PC-3 (cell line): ENCODE results near the gene DENND1B. TPM values are rescaled to one million over a fixed set of nuclear protein-coding genes. Genes with fewer than 3 reads are reported as not detected.

Experiments
- ATAC-seq: fragments of 200-7000 bp; cut with Tn5 transposase; 2 replicates; pipeline ENCODE4 v1.9.1; 2020; ENCODE audit warnings: mild to moderate bottlenecking, moderate library complexity
- BruUV-seq: library from RNA; stranded (reverse); fragments of 400-500 nt; replicated peaks from 2 replicates; lab custom pipeline; 2021; lab: Mats Ljungman, UMichigan
- CTCF ChIA-PET: fragments of 300-600 bp; sonication (Branson Sonifier 250); formaldehyde crosslinking; loops from one replicate; lab custom pipeline; 2022; ENCODE audit warnings: antibody characterized with exemption; lab: Charles Lee
- POLR2A ChIA-PET: fragments of 300-600 bp; sonication (Branson Sonifier 250); formaldehyde crosslinking; loops from one replicate; lab custom pipeline; 2022; ENCODE audit warnings: antibody characterized with exemption; ENCODE audit not compliant: unreplicated experiment; lab: Charles Lee
- DNase-seq: peaks from one replicate; pipeline ENCODE4 v3.0.0-alpha.2; 2015
- H2AFZ ChIP-seq: fragments of 300-600 bp; sonication (generic); 2 replicates; pipeline ENCODE4 v1.6.0; 2016; ENCODE audit warnings: antibody characterized with exemption, low read length
- H3F3A ChIP-seq: fragments of 300-600 bp; sonication (generic); one replicate; pipeline ENCODE4 v1.6.0; 2017; ENCODE audit warnings: antibody characterized with exemption, low read length, control low read depth, mild to moderate bottlenecking; ENCODE audit not compliant: unreplicated experiment
- H3K27ac ChIP-seq: fragments of 300-600 bp; sonication (generic); 2 replicates; pipeline ENCODE4 v1.5.1; 2016; ENCODE audit warnings: mild to moderate bottlenecking, low read length
- H3K27me3 ChIP-seq: fragments of 300-600 bp; sonication (generic); 2 replicates; pipeline ENCODE4 v1.6.1; 2016; ENCODE audit warnings: low read length, mixed read lengths
- H3K36me3 ChIP-seq: fragments of 300-600 bp; sonication (generic); 2 replicates; pipeline ENCODE4 v1.6.1; 2016; ENCODE audit warnings: low read depth, mixed run types, low read length, mixed read lengths
- H3K4me1 ChIP-seq: fragments of 300-600 bp; sonication (generic); 2 replicates; pipeline ENCODE4 v1.5.1; 2016; ENCODE audit warnings: low read length; ENCODE audit not compliant: insufficient read depth
- H3K4me2 ChIP-seq: fragments of 300-600 bp; sonication (generic); 2 replicates; pipeline ENCODE4 v1.6.0; 2016; ENCODE audit warnings: low read length
- H3K4me3 ChIP-seq: fragments of 300-600 bp; sonication (generic); 2 replicates; pipeline ENCODE4 v1.5.1; 2016; ENCODE audit warnings: mild to moderate bottlenecking, low read length, mixed read lengths
- H3K79me2 ChIP-seq: fragments of 300-600 bp; sonication (generic); 2 replicates; pipeline ENCODE4 v1.6.1; 2017; ENCODE audit warnings: low read length, mixed read lengths
- H3K9ac ChIP-seq: fragments of 300-600 bp; sonication (generic); 2 replicates; pipeline ENCODE4 v1.6.0; 2016; ENCODE audit warnings: mild to moderate bottlenecking, low read length
- H3K9me2 ChIP-seq: fragments of 300-600 bp; sonication (generic); replicated peaks from 2 replicates; pipeline ENCODE4 v1.6.1; 2016; ENCODE audit warnings: mixed run types, low read length, mixed read lengths
- H3K9me3 ChIP-seq: fragments of 300-600 bp; sonication (generic); 2 replicates; pipeline ENCODE4 v1.6.1; 2016; ENCODE audit warnings: low read length, mixed read lengths
- H4K20me1 ChIP-seq: fragments of 300-600 bp; sonication (generic); 2 replicates; pipeline ENCODE4 v1.6.1; 2016; ENCODE audit warnings: low read length, mixed read lengths
- CTCF ChIP-seq: fragments of 300-600 bp; sonication (generic); conservative IDR thresholded peaks from 2 replicates; pipeline ENCODE4 v1.5.1; 2017; ENCODE audit warnings: antibody characterized with exemption, low read depth, mild to moderate bottlenecking, low read length
- EZH2 ChIP-seq: fragments of 300-600 bp; sonication (generic); IDR thresholded peaks from one replicate; pipeline ENCODE4 v1.6.1; 2017; ENCODE audit warnings: antibody characterized with exemption, mild to moderate bottlenecking, low read length; ENCODE audit not compliant: unreplicated experiment
- EZH2phosphoT487 ChIP-seq: fragments of 300-600 bp; sonication (generic); IDR thresholded peaks from 2 replicates; pipeline ENCODE4 v1.6.1; 2018; ENCODE audit warnings: mild to moderate bottlenecking, antibody characterized with exemption, low read length, borderline replicate concordance
- intact Hi-C: fragments of 100-400 bp; cut with micrococcal nuclease; formaldehyde crosslinking; loops from 2 replicates; pipeline ENCODE4 v1.9.0; 2023
- total RNA-seq: library from RNA; depleted of rRNA; stranded (reverse); fragments of >200 nt; gene quantifications from 2 replicates; pipeline ENCODE4 v1.2.3, GENCODE V29; 2014

DENND1B gene
- total RNA-seq, 1 experiment from 2014 or later: 7.4 TPM

DNA sequence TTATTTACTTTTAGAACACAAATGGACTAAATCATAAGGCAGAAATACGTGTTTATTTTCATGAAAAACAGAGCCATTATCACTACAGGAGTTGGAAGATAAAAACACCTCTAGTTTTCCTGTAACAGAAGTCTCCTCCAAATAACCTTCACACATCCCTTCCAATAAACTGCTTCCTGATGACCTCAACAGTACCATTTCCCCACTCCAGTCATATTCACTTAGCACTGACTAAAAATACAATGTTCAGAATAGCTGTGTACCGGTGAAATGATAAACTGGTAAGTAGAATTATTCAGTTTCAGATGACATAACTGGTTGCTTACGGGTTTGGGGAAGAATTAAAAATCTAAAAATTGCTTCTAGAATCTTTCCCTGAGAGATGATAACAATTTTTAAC is 137.9 kb downstream of the DENND1B start:
- Histone ChIP-seq H3K9ac (no peak overlapping the region), H3K27ac (no peak overlapping the region), H3K9me2 (no peaks in the 10 kb centered on the region), H3K4me1 (no peaks in the 10 kb centered on the region), H3K27me3 (no peaks in the 10 kb centered on the region), H3K9me3 (no peaks in the 10 kb centered on the region), H3K79me2 (no peaks in the 10 kb centered on the region), H3K4me2 (no peak overlapping the region), H3K36me3 (no peaks in the 10 kb centered on the region), H3F3A (no peaks in the 10 kb centered on the region), H2AFZ (no peak overlapping the region), H4K20me1 (no peaks in the 10 kb centered on the region), H3K4me3 (no peak overlapping the region)
- BruUV-seq: no TSS peak
- DNase-seq (no peak), ATAC-seq (no peak)
- intact Hi-C loops: no loop called here
- ChIA-PET CTCF (no interaction called here), POLR2A (no interaction called here)
- TF ChIP-seq EZH2 (no peak), EZH2phosphoT487 (no peak), CTCF (no peak)

DNA sequence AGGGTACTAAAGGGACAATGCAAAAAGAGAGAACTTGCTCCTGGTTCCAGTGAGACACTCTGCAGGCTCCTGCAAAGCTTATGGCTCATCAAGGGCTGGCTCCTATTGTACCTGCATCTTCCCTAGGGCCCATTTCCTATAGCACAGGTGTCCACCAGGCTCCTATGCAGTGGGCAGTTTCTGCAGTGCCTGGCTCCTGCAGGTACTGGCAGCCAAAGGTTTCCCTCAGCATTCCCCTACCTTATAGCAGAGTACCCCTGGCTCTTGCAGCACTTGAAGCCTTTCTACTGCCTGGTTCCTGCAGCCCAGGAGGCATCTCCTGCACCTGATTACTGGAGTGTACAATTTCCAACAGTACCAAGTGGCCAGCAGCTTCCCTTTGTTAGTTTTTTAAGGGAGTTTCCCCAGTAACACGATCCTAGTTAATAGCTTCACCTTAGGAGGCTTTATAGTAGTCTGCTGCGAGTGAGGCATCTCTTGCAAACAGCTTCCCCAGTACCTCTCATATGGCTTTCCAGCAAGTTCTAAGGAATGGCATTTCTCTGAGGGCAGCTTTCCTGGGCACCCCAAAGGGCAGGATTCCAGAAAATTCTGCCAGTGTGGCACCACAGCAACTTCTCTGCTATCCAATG is 141.7 kb downstream of the DENND1B start:
- CTCF ChIA-PET: no interaction called here
- no TSS peak for BruUV-seq
- Histone ChIP-seq H4K20me1 (no peaks in the 10 kb centered on the region), H2AFZ (no peak overlapping the region), H3K9me3 (no peaks in the 10 kb centered on the region), H3K4me1 (no peaks in the 10 kb centered on the region), H3K9ac (no peak overlapping the region), H3F3A (no peaks in the 10 kb centered on the region), H3K9me2 (no peaks in the 10 kb centered on the region), H3K36me3 (no peaks in the 10 kb centered on the region), H3K79me2 (no peaks in the 10 kb centered on the region), H3K4me2 (no peak overlapping the region), H3K27ac (no peak overlapping the region), H3K27me3 (no peaks in the 10 kb centered on the region), H3K4me3 (no peak overlapping the region)
- TF ChIP-seq EZH2phosphoT487: no peak
- TF ChIP-seq EZH2: no peak
- TF ChIP-seq CTCF: no peak
- DNase-seq (no peak), ATAC-seq (peak; percentile 37)
- POLR2A ChIA-PET: interaction anchor here (0.5 kb wide), 1 partner anchor 150 kb away, joined by 3 read pairs; no protein-coding TSS in a partner anchor
- intact Hi-C loops: no loop called here

DNA sequence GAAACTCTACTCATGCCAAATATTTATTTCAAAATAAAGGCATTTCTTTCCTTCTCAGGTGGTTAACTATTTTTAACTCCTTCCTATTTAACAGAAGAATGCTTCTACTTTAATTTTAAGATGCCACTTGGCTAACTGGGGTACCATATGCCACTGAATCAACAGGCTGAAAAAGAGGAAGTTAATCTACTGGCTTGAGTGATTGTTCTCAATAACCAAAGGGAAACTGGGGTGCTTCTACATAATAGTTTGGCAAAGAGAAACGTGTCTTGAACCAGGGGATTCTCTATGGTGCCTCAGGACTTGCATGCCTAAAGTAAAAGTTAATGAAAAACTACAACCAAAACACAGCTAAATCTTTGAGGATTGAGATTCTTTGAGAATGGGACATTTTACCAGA is 142.6 kb downstream of the DENND1B start:
- Histone ChIP-seq H3K9me3 (no peaks in the 10 kb centered on the region), H3K27ac (no peak overlapping the region), H3K9me2 (no peaks in the 10 kb centered on the region), H3K4me2 (no peak overlapping the region), H3K9ac (no peak overlapping the region), H3K4me1 (no peaks in the 10 kb centered on the region), H4K20me1 (no peaks in the 10 kb centered on the region), H3K36me3 (no peaks in the 10 kb centered on the region), H3K27me3 (no peaks in the 10 kb centered on the region), H3F3A (no peaks in the 10 kb centered on the region), H3K4me3 (no peak overlapping the region), H2AFZ (no peak overlapping the region), H3K79me2 (no peaks in the 10 kb centered on the region)
- TF ChIP-seq CTCF: no peak
- TF ChIP-seq EZH2: no peak
- TF ChIP-seq EZH2phosphoT487: no peak
- intact Hi-C loops: no loop called here
- BruUV-seq: no TSS peak
- ATAC-seq: no peak
- no peak for DNase-seq
- ChIA-PET CTCF (no interaction called here), POLR2A (no interaction called here)
